ENCODE data around the gene CEBPA.

- TF ChIP-seq, protein P1, sequence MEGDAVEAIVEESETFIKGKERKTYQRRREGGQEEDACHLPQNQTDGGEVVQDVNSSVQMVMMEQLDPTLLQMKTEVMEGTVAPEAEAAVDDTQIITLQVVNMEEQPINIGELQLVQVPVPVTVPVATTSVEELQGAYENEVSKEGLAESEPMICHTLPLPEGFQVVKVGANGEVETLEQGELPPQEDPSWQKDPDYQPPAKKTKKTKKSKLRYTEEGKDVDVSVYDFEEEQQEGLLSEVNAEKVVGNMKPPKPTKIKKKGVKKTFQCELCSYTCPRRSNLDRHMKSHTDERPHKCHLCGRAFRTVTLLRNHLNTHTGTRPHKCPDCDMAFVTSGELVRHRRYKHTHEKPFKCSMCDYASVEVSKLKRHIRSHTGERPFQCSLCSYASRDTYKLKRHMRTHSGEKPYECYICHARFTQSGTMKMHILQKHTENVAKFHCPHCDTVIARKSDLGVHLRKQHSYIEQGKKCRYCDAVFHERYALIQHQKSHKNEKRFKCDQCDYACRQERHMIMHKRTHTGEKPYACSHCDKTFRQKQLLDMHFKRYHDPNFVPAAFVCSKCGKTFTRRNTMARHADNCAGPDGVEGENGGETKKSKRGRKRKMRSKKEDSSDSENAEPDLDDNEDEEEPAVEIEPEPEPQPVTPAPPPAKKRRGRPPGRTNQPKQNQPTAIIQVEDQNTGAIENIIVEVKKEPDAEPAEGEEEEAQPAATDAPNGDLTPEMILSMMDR (IDR thresholded peaks at IDR 0.05; ENCODE audit: poor library complexity): no peak
- no peak for TF ChIP-seq EZH2 (IDR thresholded peaks at IDR 0.05; ENCODE audit: borderline replicate concordance)
Observed at GRCh38 chr19:33251526-33252090, 50.7 kb downstream of the CEBPA start.

All from hepatocyte (in vitro differentiated cells).